Aorta (tissue), 5 donors: ENCODE results near the gene ACTL6A. TPM values are rescaled to one million over a fixed set of nuclear protein-coding genes. Genes with fewer than 3 reads are reported as not detected.

Source experiments
- ATAC-seq: fragments of 200-7000 bp; cut with Tn5 transposase; one replicate; pipeline ENCODE4 v1.9.1; 2022; ENCODE audit warnings: moderate library complexity; ENCODE audit not compliant: low FRiP score
- DNase-seq, 2 donors: peaks; one replicate each; pipeline ENCODE4 v3.0.0-alpha.2; 2020
- H3K27ac ChIP-seq, 2 donors: one replicate each; pipeline ENCODE4 v1.5.1; 2013; ENCODE audit warnings: low read length in 2 of 2, mild to moderate bottlenecking in 2 of 2, moderate library complexity in 2 of 2, control low read depth in 1 of 2, inconsistent platforms in 1 of 2, low read depth in 1 of 2
- H3K27me3 ChIP-seq, 2 donors: one replicate each; pipeline ENCODE4 v1.6.1; 2013; ENCODE audit warnings: control low read depth in 1 of 2, low read length in 1 of 2, mild to moderate bottlenecking in 1 of 2, moderate library complexity in 1 of 2; ENCODE audit not compliant: insufficient read depth in 2 of 2, control insufficient read depth in 1 of 2
- H3K36me3 ChIP-seq, 2 donors: one replicate each; pipeline ENCODE4 v1.6.1; 2013; ENCODE audit warnings: control low read depth in 1 of 2, low read length in 1 of 2, mild to moderate bottlenecking in 1 of 2; ENCODE audit not compliant: insufficient read depth in 2 of 2, control insufficient read depth in 1 of 2
- H3K4me1 ChIP-seq, 2 donors: one replicate each; pipeline ENCODE4 v1.6.1; 2013; ENCODE audit warnings: low read length in 2 of 2, control low read depth in 1 of 2, mild to moderate bottlenecking in 1 of 2, moderate library complexity in 1 of 2; ENCODE audit not compliant: insufficient read depth in 2 of 2, control insufficient read depth in 1 of 2
- H3K4me3 ChIP-seq, 2 donors: one replicate each; pipeline ENCODE4 v1.5.1; 2013; ENCODE audit warnings: low read length in 2 of 2, control low read depth in 1 of 2, mild to moderate bottlenecking in 1 of 2
- H3K9me3 ChIP-seq: one replicate; pipeline ENCODE4 v1.6.1; 2013; ENCODE audit warnings: mild to moderate bottlenecking, low read length; ENCODE audit not compliant: control insufficient read depth
- WGBS, 2 donors: extraction: QIAGEN DNeasy Blood & Tissue Kit; methylation state at CpG; one replicate each; pipeline ENCODE4 v1.1.7; 2013; 5-methylcytosine and 5-hydroxymethylcytosine counted together
- intact Hi-C, 2 donors: fragments of 100-400 bp; cut with DNase I; formaldehyde crosslinking; loops; one replicate each; pipeline versions ENCODE4 v1.14.2 to v1.15.0; 2022
- polyA plus RNA-seq, 2 donors: library from polyadenylated mRNA; stranded (reverse); fragments of 200-250 nt; gene quantifications; one replicate each; pipeline ENCODE4 v1.2.3, GENCODE V29; 2013
- total RNA-seq, 2 donors: library from RNA; stranded (reverse); fragmentation: NEBNext Ultra II Directional; extraction: Animal tissue kit (Norgen Biotek cat#: 25700); gene quantifications; one replicate each; pipeline ENCODE4 v1.2.1, GENCODE V29; 2021
- donor health status: healthy with polysubstance abuse.
- donor health status: Bipolar disorder and iron deficiency.
- donor health status: DM: no; HTN: no; CAD: no.
- donor health status: DM: no; HTN: no; CAD: no.
- donor health status: DM: yes; HTN: yes; CAD: no.

ACTL6A gene
- total and polyA plus RNA-seq, 4 donors = 22.5 to 35.4 (median 23.9) TPM

DNA sequence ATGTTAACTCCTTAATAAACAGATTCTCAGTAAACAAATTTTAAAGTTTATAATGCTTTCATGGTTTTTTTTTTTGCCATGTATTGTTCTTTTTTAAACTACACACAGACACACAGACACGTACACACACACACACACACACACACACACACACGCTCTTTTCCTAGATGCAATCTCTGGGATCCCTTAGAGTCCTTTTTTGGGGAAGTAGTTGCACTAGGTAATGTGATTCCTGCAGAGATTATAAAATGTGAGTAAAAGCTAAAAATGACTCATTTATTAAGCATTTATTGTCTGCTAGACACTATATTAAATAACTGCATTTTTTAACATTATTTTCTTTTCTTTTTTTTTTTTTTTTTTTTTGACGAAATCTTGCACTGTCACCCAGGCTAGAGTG is 61.7 kb downstream of the ACTL6A start:
- no peak overlapping the region for H3K27ac ChIP-seq
- H3K36me3 ChIP-seq = peaks cover 0 to 3% of the 10 kb centered on the region in 2 donors
- no peaks in the 10 kb centered on the region for H3K9me3 ChIP-seq
- no peaks in the 10 kb centered on the region for H3K27me3 ChIP-seq
- H3K4me1 ChIP-seq = no peaks in the 10 kb centered on the region
- DNase-seq = no peak
- no peak for ATAC-seq
- intact Hi-C loops = no loop called here
- H3K4me3 ChIP-seq = no peak overlapping the region
- 86 to 87% methylated on average over 3 of the region's 3 CpGs for WGBS, 2 donors

DNA sequence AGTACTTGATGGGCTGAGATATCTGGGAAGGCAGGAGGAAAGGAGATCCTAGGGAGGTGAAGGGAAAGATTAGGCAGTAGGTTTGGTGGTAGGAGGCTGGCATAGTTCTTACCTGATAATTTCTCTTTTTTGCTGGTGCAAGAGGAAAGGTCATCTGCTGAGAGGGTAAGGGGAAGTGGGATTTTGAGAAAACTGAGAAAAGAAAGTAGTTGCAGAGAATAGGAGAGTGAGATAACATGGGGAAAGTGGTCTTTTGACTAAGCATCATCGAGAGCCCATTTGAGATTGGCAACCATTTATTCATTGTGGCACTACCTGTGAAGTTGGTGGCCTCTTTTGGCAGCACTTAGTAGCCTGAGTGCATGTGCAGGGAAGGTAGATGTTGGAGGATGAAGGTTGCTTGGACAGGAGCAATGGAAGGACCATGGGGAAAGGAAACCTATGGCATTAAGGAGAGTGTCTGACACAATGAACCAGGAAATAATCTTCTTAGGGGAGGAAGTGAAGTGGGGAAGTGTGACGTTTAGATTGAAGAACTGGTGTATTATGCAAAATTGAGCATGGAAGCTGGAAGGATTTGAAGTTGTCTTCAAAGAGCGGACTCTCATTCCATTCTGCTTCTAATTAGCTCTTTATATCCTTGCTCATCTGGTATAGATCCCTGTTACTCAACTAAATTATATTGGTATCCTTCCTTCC is 68.2 kb downstream of the ACTL6A start:
- Histone ChIP-seq H3K27me3 (no peaks in the 10 kb centered on the region), H3K36me3 (no peaks in the 10 kb centered on the region), H3K4me3 (no peak overlapping the region), H3K27ac (no peak overlapping the region), H3K9me3 (no peaks in the 10 kb centered on the region), H3K4me1 (no peaks in the 10 kb centered on the region)
- DNase-seq = no peak
- WGBS, 2 donors = 85 to 91% methylated on average over 3 of the region's 3 CpGs
- ATAC-seq = no peak
- intact Hi-C loops = no loop called here

Other genes starting within 250 kb of the ACTL6A start
- gene ZNF639, start 239.9 kb upstream of the ACTL6A start, total RNA-seq = 10 to 100 TPM; 36.9 to 40.0 TPM
- gene ZNF639, start 239.9 kb upstream of the ACTL6A start, polyA plus RNA-seq = 10 to 100 TPM; 22.5 to 30.2 TPM
- 10 to 100 TPM; 56.1 to 61.3 TPM for gene MFN1, start 215.2 kb upstream of the ACTL6A start, total RNA-seq
- gene MFN1, start 215.2 kb upstream of the ACTL6A start, polyA plus RNA-seq = 10 to 100 TPM in 1 of 2 donors, 1 to 10 TPM in 1; 9.9 to 25.3 TPM
- 10 to 100 TPM; 56.4 to 84.9 TPM for gene GNB4, start 111.5 kb upstream of the ACTL6A start, total RNA-seq
- gene GNB4, start 111.5 kb upstream of the ACTL6A start, polyA plus RNA-seq = 10 to 100 TPM; 12.7 to 26.0 TPM
- gene MRPL47, start 41.7 kb downstream of the ACTL6A start, total RNA-seq = 10 to 100 TPM; 19.7 to 23.7 TPM
- gene MRPL47, start 41.7 kb downstream of the ACTL6A start, polyA plus RNA-seq = 10 to 100 TPM; 34.0 to 39.7 TPM
- 10 to 100 TPM; 32.5 to 52.6 TPM for gene NDUFB5, start 41.9 kb downstream of the ACTL6A start, total RNA-seq
- gene NDUFB5, start 41.9 kb downstream of the ACTL6A start, polyA plus RNA-seq = 100 to 1,000 TPM in 1 of 2 donors, 10 to 100 TPM in 1; 66.3 to 131 TPM
- 1 to 10 TPM; 6.9 to 9.3 TPM for gene USP13, start 90.1 kb downstream of the ACTL6A start, total RNA-seq
- gene USP13, start 90.1 kb downstream of the ACTL6A start, polyA plus RNA-seq = 1 to 10 TPM; 3.5 to 4.9 TPM